SK-N-SH (cell line): ENCODE measurements around the gene BMPR1A. TPM values are rescaled to one million over a fixed set of nuclear protein-coding genes. Genes with fewer than 3 reads are reported as not detected.

Experiments used
- CTCF ChIA-PET: fragments of 300-600, 350-600 bp; formaldehyde crosslinking; extraction: SDS; loops from one replicate; lab custom pipeline; 2021; lab: Yijun Ruan, JAX
- POLR2A ChIA-PET: fragments of 350-600 bp; sonication (Branson Sonifier 250); formaldehyde crosslinking; extraction: SDS; loops from one replicate; lab custom pipeline; 2020; ENCODE audit warnings: antibody characterized with exemption, inconsistent platforms; lab: Yijun Ruan, JAX
- DNase-seq: peaks from one replicate; pipeline ENCODE4 v3.0.0; 2012
- H2AFZ ChIP-seq: fragments of 200-600 bp; sonication (generic); 2 replicates; pipeline ENCODE4 v1.8.1; 2016; ENCODE audit warnings: antibody characterized with exemption, mild to moderate bottlenecking, low read depth
- H3F3A ChIP-seq: fragments of 200-600 bp; sonication (generic); replicated peaks from 2 replicates; pipeline ENCODE3; 2016; ENCODE audit warnings: antibody characterized with exemption, mild to moderate bottlenecking; ENCODE audit not compliant: insufficient read depth
- H3K27ac ChIP-seq, 2 experiments: fragments of 200-500 bp in 1 of 2; fragments of 200-600 bp in 1 of 2; sonication (Bioruptor generic) in 1 of 2; sonication (generic), shearing (Covaris generic) in 1 of 2; 2 replicates each; pipeline versions ENCODE4 v1.5.1 to v1.6.1; 2014 to 2016; ENCODE audit warnings: low read depth in 2 of 2, inconsistent platforms in 1 of 2, low read length in 1 of 2, mild to moderate bottlenecking in 1 of 2, mixed read lengths in 1 of 2
- H3K27me3 ChIP-seq: fragments of 200-600 bp; sonication (generic), shearing (Covaris generic); 2 replicates; pipeline ENCODE4 v1.6.1; 2016; ENCODE audit warnings: mixed run types; ENCODE audit not compliant: insufficient read depth
- H3K36me3 ChIP-seq, 2 experiments: fragments of 200-500 bp in 1 of 2; fragments of 200-600 bp in 1 of 2; sonication (Bioruptor generic) in 1 of 2; sonication (generic) in 1 of 2; replicated peaks in 1 of 2; 2 replicates each; pipeline versions ENCODE3 to v1.5.1; 2014 to 2016; ENCODE audit warnings: low read length in 1 of 2, mild to moderate bottlenecking in 1 of 2; ENCODE audit not compliant: insufficient read depth in 2 of 2, control insufficient read depth in 1 of 2
- H3K4me1 ChIP-seq, 2 experiments: fragments of 200-500 bp in 1 of 2; fragments of 200-600 bp in 1 of 2; sonication (Bioruptor generic) in 1 of 2; sonication (generic), shearing (Covaris generic) in 1 of 2; 2 replicates each; pipeline versions ENCODE4 v1.5.1 to v1.6.1; 2014 to 2016; ENCODE audit warnings: low read depth in 1 of 2, low read length in 1 of 2, mixed run types in 1 of 2; ENCODE audit not compliant: insufficient read depth in 2 of 2, control insufficient read depth in 1 of 2
- H3K4me2 ChIP-seq: fragments of 200-600 bp; sonication (generic), shearing (Covaris generic); 2 replicates; pipeline ENCODE4 v1.6.1; 2017; ENCODE audit warnings: mixed run types
- H3K4me3 ChIP-seq, 2 experiments: fragments of 200-500 bp in 1 of 2; fragments of 200-600 bp in 1 of 2; sonication (Bioruptor generic) in 1 of 2; sonication (generic), shearing (Covaris generic) in 1 of 2; 2 replicates each; pipeline versions ENCODE4 v1.5.1 to v1.8.1; 2014 to 2016; ENCODE audit warnings: low read depth in 2 of 2, inconsistent platforms in 1 of 2, low read length in 1 of 2, mild to moderate bottlenecking in 1 of 2, mixed read lengths in 1 of 2, moderate library complexity in 1 of 2
- H3K79me2 ChIP-seq: fragments of 200-600 bp; sonication (generic); 2 replicates; pipeline ENCODE4 v1.8.1; 2017; ENCODE audit warnings: mild to moderate bottlenecking; ENCODE audit not compliant: insufficient read depth
- H3K9ac ChIP-seq: fragments of 200-600 bp; sonication (generic); 2 replicates; pipeline ENCODE4 v1.6.1; 2017; ENCODE audit warnings: mixed run types
- H3K9me2 ChIP-seq: fragments of 200-600 bp; sonication (generic); 2 replicates; pipeline ENCODE4 v1.6.1; 2017; ENCODE audit warnings: mixed run types
- H3K9me3 ChIP-seq: fragments of 200-600 bp; sonication (generic); 2 replicates; pipeline ENCODE4 v1.6.1; 2017; ENCODE audit warnings: mixed run types, mild to moderate bottlenecking, moderate library complexity
- H4K20me1 ChIP-seq: fragments of 200-600 bp; sonication (generic); 2 replicates; pipeline ENCODE4 v1.6.1; 2017; ENCODE audit warnings: mild to moderate bottlenecking, mixed run types; ENCODE audit not compliant: insufficient read depth
- ELF1 ChIP-seq: IDR thresholded peaks from 2 replicates; pipeline ENCODE4 v1.4.0; 2012
- EZH2phosphoT487 ChIP-seq: fragments of 200-600 bp; sonication (generic); IDR thresholded peaks from 2 replicates; pipeline ENCODE4 v1.6.1; 2017; ENCODE audit warnings: low read depth, mixed run types, mild to moderate bottlenecking, antibody characterized with exemption, moderate library complexity, borderline replicate concordance
- FOXJ3 ChIP-seq: sonication (generic); formaldehyde crosslinking; IDR thresholded peaks from 2 replicates; pipeline ENCODE4 v1.5.1; 2020; ENCODE audit warnings: mild to moderate bottlenecking, missing genetic modification reagents
- FOXM1 ChIP-seq: IDR thresholded peaks from 2 replicates; pipeline ENCODE4 v1.4.0; 2012; ENCODE audit warnings: low read depth, mild to moderate bottlenecking
- GATA2 ChIP-seq: sonication (generic); formaldehyde crosslinking; IDR thresholded peaks from 2 replicates; pipeline ENCODE4 v1.5.0; 2020; ENCODE audit warnings: mild to moderate bottlenecking, missing genetic modification reagents
- JUND ChIP-seq: IDR thresholded peaks from 2 replicates; pipeline ENCODE4 v1.4.0; 2012
- MEF2A ChIP-seq: IDR thresholded peaks from 2 replicates; pipeline ENCODE4 v1.4.0; 2012; ENCODE audit warnings: low read depth, borderline replicate concordance
- MXI1 ChIP-seq: IDR thresholded peaks from 2 replicates; pipeline ENCODE4 v1.6.1; 2012; ENCODE audit warnings: mild to moderate bottlenecking, low read depth, low read length, improper control_type of control experiment
- NRF1 ChIP-seq: IDR thresholded peaks from 2 replicates; pipeline ENCODE4 v1.6.1; 2012; ENCODE audit warnings: low read depth, mild to moderate bottlenecking, low read length
- POLR2AphosphoS5 ChIP-seq: IDR thresholded peaks from 2 replicates; pipeline ENCODE4 v1.6.1; 2012; ENCODE audit warnings: low read depth, low read length
- RAD21 ChIP-seq: IDR thresholded peaks from 2 replicates; pipeline ENCODE4 v1.6.1; 2012; ENCODE audit warnings: mild to moderate bottlenecking, low read length
- REST ChIP-seq: IDR thresholded peaks from 2 replicates; pipeline ENCODE4 v1.6.1; 2012; ENCODE audit warnings: mild to moderate bottlenecking, low read depth, low read length, moderate library complexity
- RFX5 ChIP-seq: IDR thresholded peaks from 2 replicates; pipeline ENCODE4 v1.6.1; 2012; ENCODE audit warnings: mild to moderate bottlenecking, improper control_type of control experiment, low read length
- TCF12 ChIP-seq: IDR thresholded peaks from 2 replicates; pipeline ENCODE4 v1.4.0; 2012
- USF2 ChIP-seq: fragments of 150-350 bp; IDR thresholded peaks from 2 replicates; pipeline ENCODE4 v1.6.1; 2017; ENCODE audit warnings: antibody characterized with exemption, low read length, low read depth, borderline replicate concordance
- WGBS: methylation state at CpG from one replicate; pipeline ENCODE4 v1.1.6; 2017; ENCODE audit warnings: low lambda C conversion rate; 5-methylcytosine and 5-hydroxymethylcytosine counted together
- polyA plus RNA-seq, 3 experiments: library from polyadenylated mRNA; depleted of rRNA; stranded (reverse); fragments of >200 nt; gene quantifications; 2 replicates each; pipeline ENCODE4 v1.2.3, GENCODE V29; 2012
- TF ChIP-seq, protein P1 (sequence below): fragments of 200-600 bp; sonication (generic); IDR thresholded peaks from 2 replicates; pipeline ENCODE4 v1.6.1; 2017; ENCODE audit warnings: antibody characterized with exemption, mild to moderate bottlenecking, moderate library complexity
- TF ChIP-seq, protein P2 (sequence below): fragments of 150-350 bp; IDR thresholded peaks from 2 replicates; pipeline ENCODE4 v1.6.1; 2016; ENCODE audit warnings: mild to moderate bottlenecking, low read depth, low read length
- TF ChIP-seq, protein P3 (sequence below): IDR thresholded peaks from 2 replicates; pipeline ENCODE4 v1.4.0; 2012; ENCODE audit warnings: low read depth
- TF ChIP-seq, protein P4 (sequence below): IDR thresholded peaks from 2 replicates; pipeline ENCODE4 v1.4.0; 2012; ENCODE audit warnings: low read depth, borderline replicate concordance

Gene BMPR1A
- polyA plus RNA-seq, 1 of the 3 experiments (the other 2 are of a cell fraction): 12.7 TPM

DNA sequence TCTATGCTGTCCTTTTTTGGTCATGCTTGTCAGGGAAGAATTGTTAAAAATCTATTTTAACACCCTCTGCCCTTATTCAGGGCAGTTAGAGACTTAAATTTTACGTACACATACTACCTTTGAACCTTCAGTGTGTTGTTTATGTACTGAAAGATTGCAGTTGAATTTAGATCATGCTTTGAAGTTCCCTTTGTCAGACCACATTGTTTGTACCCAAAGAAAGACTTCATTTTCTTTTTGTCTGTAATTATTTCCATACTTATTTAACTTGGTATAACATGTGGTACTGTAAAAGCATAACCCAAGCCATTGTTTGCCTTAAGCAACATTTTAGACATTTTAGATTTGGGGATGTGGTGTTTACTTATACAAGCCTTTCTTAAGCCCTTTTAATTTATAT, 104.9 kb downstream of the BMPR1A start (continued):
- TF ChIP-seq REST: no peak
- TF ChIP-seq, protein P1, sequence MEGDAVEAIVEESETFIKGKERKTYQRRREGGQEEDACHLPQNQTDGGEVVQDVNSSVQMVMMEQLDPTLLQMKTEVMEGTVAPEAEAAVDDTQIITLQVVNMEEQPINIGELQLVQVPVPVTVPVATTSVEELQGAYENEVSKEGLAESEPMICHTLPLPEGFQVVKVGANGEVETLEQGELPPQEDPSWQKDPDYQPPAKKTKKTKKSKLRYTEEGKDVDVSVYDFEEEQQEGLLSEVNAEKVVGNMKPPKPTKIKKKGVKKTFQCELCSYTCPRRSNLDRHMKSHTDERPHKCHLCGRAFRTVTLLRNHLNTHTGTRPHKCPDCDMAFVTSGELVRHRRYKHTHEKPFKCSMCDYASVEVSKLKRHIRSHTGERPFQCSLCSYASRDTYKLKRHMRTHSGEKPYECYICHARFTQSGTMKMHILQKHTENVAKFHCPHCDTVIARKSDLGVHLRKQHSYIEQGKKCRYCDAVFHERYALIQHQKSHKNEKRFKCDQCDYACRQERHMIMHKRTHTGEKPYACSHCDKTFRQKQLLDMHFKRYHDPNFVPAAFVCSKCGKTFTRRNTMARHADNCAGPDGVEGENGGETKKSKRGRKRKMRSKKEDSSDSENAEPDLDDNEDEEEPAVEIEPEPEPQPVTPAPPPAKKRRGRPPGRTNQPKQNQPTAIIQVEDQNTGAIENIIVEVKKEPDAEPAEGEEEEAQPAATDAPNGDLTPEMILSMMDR: no peak
- TF ChIP-seq, protein P2, sequence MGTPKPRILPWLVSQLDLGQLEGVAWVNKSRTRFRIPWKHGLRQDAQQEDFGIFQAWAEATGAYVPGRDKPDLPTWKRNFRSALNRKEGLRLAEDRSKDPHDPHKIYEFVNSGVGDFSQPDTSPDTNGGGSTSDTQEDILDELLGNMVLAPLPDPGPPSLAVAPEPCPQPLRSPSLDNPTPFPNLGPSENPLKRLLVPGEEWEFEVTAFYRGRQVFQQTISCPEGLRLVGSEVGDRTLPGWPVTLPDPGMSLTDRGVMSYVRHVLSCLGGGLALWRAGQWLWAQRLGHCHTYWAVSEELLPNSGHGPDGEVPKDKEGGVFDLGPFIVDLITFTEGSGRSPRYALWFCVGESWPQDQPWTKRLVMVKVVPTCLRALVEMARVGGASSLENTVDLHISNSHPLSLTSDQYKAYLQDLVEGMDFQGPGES: no peak
- no peak for TF ChIP-seq RFX5
- TF ChIP-seq, protein P3, sequence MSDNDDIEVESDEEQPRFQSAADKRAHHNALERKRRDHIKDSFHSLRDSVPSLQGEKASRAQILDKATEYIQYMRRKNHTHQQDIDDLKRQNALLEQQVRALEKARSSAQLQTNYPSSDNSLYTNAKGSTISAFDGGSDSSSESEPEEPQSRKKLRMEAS: no peak
- TF ChIP-seq ELF1: no peak
- TF ChIP-seq FOXJ3 (CRISPR knock-in tag): no peak
- TF ChIP-seq JUND: no peak

GRCh38 chr10:86862373-86862772, 106.0 kb downstream of the BMPR1A start:
- H3K4me1 ChIP-seq: peaks cover 9 to 36% of the 10 kb centered on the region in 2 experiments; a peak in 2 of 4 replicates
- H2AFZ ChIP-seq: no peak overlapping the region
- ChIA-PET CTCF (no interaction called here), POLR2A (no interaction called here)
- peaks cover 20% of the 10 kb centered on the region for H3F3A ChIP-seq
- H3K36me3 ChIP-seq: peaks cover 0 to 6% of the 10 kb centered on the region in 2 experiments
- H3K27me3 ChIP-seq: no peaks in the 10 kb centered on the region
- H4K20me1 ChIP-seq: no peaks in the 10 kb centered on the region
- H3K9ac ChIP-seq: no peak overlapping the region
- no peaks in the 10 kb centered on the region for H3K9me3 ChIP-seq
- H3K27ac ChIP-seq: no peak overlapping the region
- no peak for DNase-seq
- H3K4me3 ChIP-seq: no peak overlapping the region
- 87% methylated on average over 3 of the region's 3 CpGs for WGBS
- no peaks in the 10 kb centered on the region for H3K9me2 ChIP-seq
- peaks cover 14% of the 10 kb centered on the region; the same call in 1 of the 2 replicates for H3K79me2 ChIP-seq
- H3K4me2 ChIP-seq: no peak overlapping the region
- TF ChIP-seq, protein P4, sequence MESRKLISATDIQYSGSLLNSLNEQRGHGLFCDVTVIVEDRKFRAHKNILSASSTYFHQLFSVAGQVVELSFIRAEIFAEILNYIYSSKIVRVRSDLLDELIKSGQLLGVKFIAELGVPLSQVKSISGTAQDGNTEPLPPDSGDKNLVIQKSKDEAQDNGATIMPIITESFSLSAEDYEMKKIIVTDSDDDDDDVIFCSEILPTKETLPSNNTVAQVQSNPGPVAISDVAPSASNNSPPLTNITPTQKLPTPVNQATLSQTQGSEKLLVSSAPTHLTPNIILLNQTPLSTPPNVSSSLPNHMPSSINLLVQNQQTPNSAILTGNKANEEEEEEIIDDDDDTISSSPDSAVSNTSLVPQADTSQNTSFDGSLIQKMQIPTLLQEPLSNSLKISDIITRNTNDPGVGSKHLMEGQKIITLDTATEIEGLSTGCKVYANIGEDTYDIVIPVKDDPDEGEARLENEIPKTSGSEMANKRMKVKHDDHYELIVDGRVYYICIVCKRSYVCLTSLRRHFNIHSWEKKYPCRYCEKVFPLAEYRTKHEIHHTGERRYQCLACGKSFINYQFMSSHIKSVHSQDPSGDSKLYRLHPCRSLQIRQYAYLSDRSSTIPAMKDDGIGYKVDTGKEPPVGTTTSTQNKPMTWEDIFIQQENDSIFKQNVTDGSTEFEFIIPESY: no peak
- TF ChIP-seq USF2: no peak
- no peak for TF ChIP-seq MEF2A
- TF ChIP-seq EZH2phosphoT487: no peak
- no peak for TF ChIP-seq FOXM1
- TF ChIP-seq, protein P2: no peak
- no peak for TF ChIP-seq NRF1
- TF ChIP-seq GATA2 (CRISPR knock-in tag): no peak
- no peak for TF ChIP-seq TCF12
- TF ChIP-seq, protein P3: no peak
- TF ChIP-seq RAD21: no peak
- TF ChIP-seq RFX5: no peak
- TF ChIP-seq MXI1: no peak
- TF ChIP-seq POLR2AphosphoS5: no peak
